HEK293 (cell line): ENCODE measurements around the gene MYH16.

Experiments used
- CTCF ChIA-PET: fragments of 350-600 bp; formaldehyde crosslinking; extraction: SDS; loops from one replicate; lab custom pipeline; 2021; ENCODE audit warnings: antibody characterized with exemption; lab: Yijun Ruan, JAX
- POLR2A ChIA-PET: fragments of 300-600 bp; formaldehyde crosslinking; extraction: SDS; loops from one replicate; lab custom pipeline; 2020; ENCODE audit warnings: antibody characterized with exemption, inconsistent platforms; lab: Yijun Ruan, JAX
- H3K27ac ChIP-seq: fragments of 200-500 bp; sonication (Bioruptor generic); 2 replicates; pipeline ENCODE4 v1.5.1; 2014; ENCODE audit warnings: low read depth, low read length, control low read depth, inconsistent platforms; ENCODE audit errors: extremely low read depth
- H3K36me3 ChIP-seq, 2 experiments: fragments of 200-500 bp in 1 of 2; sonication (Bioruptor generic) in 1 of 2; 1 replicate in 1 of 2; 2 replicates in 1 of 2; pipeline ENCODE4 v1.5.1; 2014 to 2017; ENCODE audit warnings: inconsistent platforms in 2 of 2, low read length in 2 of 2; ENCODE audit not compliant: control insufficient read depth in 2 of 2, insufficient read depth in 1 of 2
- H3K4me1 ChIP-seq: fragments of 200-500 bp; sonication (Bioruptor generic); 2 replicates; pipeline ENCODE4 v1.5.1; 2014; ENCODE audit warnings: mild to moderate bottlenecking, low read length, inconsistent platforms; ENCODE audit not compliant: control insufficient read depth, insufficient read depth
- H3K4me3 ChIP-seq: 2 replicates; pipeline ENCODE4 v1.5.1; 2011; ENCODE audit warnings: low read depth, mild to moderate bottlenecking, control low read depth, low read length, moderate library complexity
- H3K9me3 ChIP-seq: fragments of 200-500 bp; sonication (Bioruptor generic); 2 replicates; pipeline ENCODE4 v1.5.1; 2014; ENCODE audit warnings: low read depth, low read length, inconsistent platforms; ENCODE audit not compliant: control insufficient read depth, insufficient read depth
- HOXC10 ChIP-seq: sonication (generic); formaldehyde crosslinking; IDR thresholded peaks from 2 replicates; pipeline ENCODE4 v1.8.1; 2023; ENCODE audit warnings: mild to moderate bottlenecking, missing genetic modification reagents
- MZF1 ChIP-seq: fragments of 450-650 bp; formaldehyde crosslinking; IDR thresholded peaks from 2 replicates; pipeline ENCODE4 v1.5.1; 2017; ENCODE audit warnings: missing biosample characterization, missing genetic modification characterization, borderline replicate concordance
- ZBTB17 ChIP-seq: fragments of 450-650 bp; formaldehyde crosslinking; IDR thresholded peaks from 2 replicates; pipeline ENCODE4 v1.5.1; 2016; ENCODE audit warnings: missing biosample characterization, missing genetic modification characterization
- ZBTB21 ChIP-seq: fragments of 450-650 bp; formaldehyde crosslinking; IDR thresholded peaks from 2 replicates; pipeline ENCODE4 v1.5.1; 2017; ENCODE audit warnings: missing biosample characterization, missing genetic modification characterization
- ZNF114 ChIP-seq: fragments of 450-650 bp; formaldehyde crosslinking; IDR thresholded peaks from 2 replicates; pipeline ENCODE4 v1.5.0; 2017; ENCODE audit warnings: missing biosample characterization, missing genetic modification characterization
- ZNF2 ChIP-seq: fragments of 450-650 bp; formaldehyde crosslinking; IDR thresholded peaks from 2 replicates; pipeline ENCODE4 v1.5.1; 2016; ENCODE audit warnings: missing biosample characterization, missing genetic modification characterization
- ZNF335 ChIP-seq: fragments of 450-650 bp; formaldehyde crosslinking; conservative IDR thresholded peaks from 2 replicates; pipeline ENCODE4 v1.5.1; 2016; ENCODE audit warnings: missing biosample characterization, missing genetic modification characterization
- ZNF366 ChIP-seq: fragments of 450-650 bp; formaldehyde crosslinking; conservative IDR thresholded peaks from 2 replicates; pipeline ENCODE4 v1.5.1; 2016; ENCODE audit warnings: missing biosample characterization, missing genetic modification characterization
- ZNF473 ChIP-seq: fragments of 450-650 bp; formaldehyde crosslinking; IDR thresholded peaks from 2 replicates; pipeline ENCODE4 v1.5.1; 2017; ENCODE audit warnings: missing biosample characterization, missing genetic modification characterization
- ZNF555 ChIP-seq: fragments of 450-650 bp; formaldehyde crosslinking; conservative IDR thresholded peaks from 2 replicates; pipeline ENCODE4 v1.5.1; 2017; ENCODE audit warnings: missing biosample characterization, mild to moderate bottlenecking, missing genetic modification characterization, inconsistent platforms
- ZNF626 ChIP-seq: fragments of 450-650 bp; sonication (Bioruptor Pico); formaldehyde crosslinking; IDR thresholded peaks from 2 replicates; pipeline ENCODE4 v1.5.1; 2018; ENCODE audit warnings: missing biosample characterization, missing genetic modification characterization, inconsistent platforms
- ZNF654 ChIP-seq: fragments of 450-650 bp; formaldehyde crosslinking; IDR thresholded peaks from 2 replicates; pipeline ENCODE4 v1.5.1; 2016; ENCODE audit warnings: low read depth, missing biosample characterization, missing genetic modification characterization
- ZNF664 ChIP-seq: fragments of 450-650 bp; formaldehyde crosslinking; IDR thresholded peaks from 2 replicates; pipeline ENCODE4 v1.5.1; 2016; ENCODE audit warnings: missing biosample characterization, missing genetic modification characterization
- TF ChIP-seq, protein P1 (sequence below): fragments of 450-650 bp; formaldehyde crosslinking; IDR thresholded peaks from 2 replicates; pipeline ENCODE4 v1.5.1; 2016; ENCODE audit warnings: missing biosample characterization, missing genetic modification characterization
- TF ChIP-seq, protein P2 (sequence below): fragments of 450-650 bp; formaldehyde crosslinking; IDR thresholded peaks from 2 replicates; pipeline ENCODE4 v1.5.1; 2017; ENCODE audit warnings: missing biosample characterization, missing genetic modification characterization
- TF ChIP-seq, protein P3 (sequence below): fragments of 450-650 bp; formaldehyde crosslinking; IDR thresholded peaks from 2 replicates; pipeline ENCODE4 v1.5.1; 2016; ENCODE audit warnings: missing biosample characterization, missing genetic modification characterization
- TF ChIP-seq, protein P4 (sequence below): sonication (generic); formaldehyde crosslinking; IDR thresholded peaks from 2 replicates; pipeline ENCODE4 v1.8.1; 2022; ENCODE audit warnings: mild to moderate bottlenecking, moderate library complexity, missing genetic modification reagents
- TF ChIP-seq, protein P5 (sequence below): fragments of 450-650 bp; formaldehyde crosslinking; IDR thresholded peaks from 2 replicates; pipeline ENCODE4 v1.5.1; 2016; ENCODE audit warnings: missing biosample characterization, missing genetic modification characterization

Gene MYH16

DNA sequence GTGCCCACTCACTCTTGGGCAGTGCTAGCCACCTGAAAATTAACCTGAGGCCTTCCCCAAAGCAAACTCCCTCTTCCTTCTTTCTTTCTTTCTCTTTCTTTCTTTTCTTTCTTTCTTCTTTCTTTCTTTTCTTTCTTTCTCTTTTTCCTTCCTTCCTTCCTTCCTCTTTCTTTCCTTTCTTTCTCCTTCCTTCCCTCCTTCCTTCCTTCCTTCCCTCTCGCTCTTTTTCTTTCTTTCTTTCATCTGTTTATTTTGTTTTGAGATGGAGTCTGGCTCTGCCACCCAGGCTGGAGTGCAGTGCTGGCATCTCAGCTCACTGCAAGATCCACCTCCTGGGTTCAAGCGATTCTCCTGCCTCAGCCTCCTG, 47.8 kb upstream of the MYH16 start:
- H3K4me1 ChIP-seq, result no peaks in the 10 kb centered on the region; the same call in 1 of the 2 replicates
- H3K9me3 ChIP-seq, result no peaks in the 10 kb centered on the region
- ChIA-PET POLR2A (interaction anchor here (0.6 to 0.7 kb wide), 2 partner anchors 8 to 43 kb away, joined by 3 to 5 read pairs; no protein-coding TSS in a partner anchor), CTCF (no interaction called here)
- TF ChIP-seq, protein P1, sequence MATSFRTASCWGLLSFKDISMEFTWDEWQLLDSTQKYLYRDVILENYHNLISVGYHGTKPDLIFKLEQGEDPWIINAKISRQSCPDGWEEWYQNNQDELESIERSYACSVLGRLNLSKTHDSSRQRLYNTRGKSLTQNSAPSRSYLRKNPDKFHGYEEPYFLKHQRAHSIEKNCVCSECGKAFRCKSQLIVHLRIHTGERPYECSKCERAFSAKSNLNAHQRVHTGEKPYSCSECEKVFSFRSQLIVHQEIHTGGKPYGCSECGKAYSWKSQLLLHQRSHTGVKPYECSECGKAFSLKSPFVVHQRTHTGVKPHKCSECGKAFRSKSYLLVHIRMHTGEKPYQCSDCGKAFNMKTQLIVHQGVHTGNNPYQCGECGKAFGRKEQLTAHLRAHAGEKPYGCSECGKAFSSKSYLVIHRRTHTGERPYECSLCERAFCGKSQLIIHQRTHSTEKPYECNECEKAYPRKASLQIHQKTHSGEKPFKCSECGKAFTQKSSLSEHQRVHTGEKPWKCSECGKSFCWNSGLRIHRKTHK (tag by site-specific recombination), result no peak
- TF ChIP-seq ZBTB21, result 0 out of 2 replicates have a peak, but pooled peaks have one; percentile 1
- TF ChIP-seq ZNF654 (tag by site-specific recombination), result 0 out of 2 replicates have a peak, but pooled peaks have one; percentile 0
- peak; percentile 41 for TF ChIP-seq ZNF335
- no peak for TF ChIP-seq ZNF555 (tag by site-specific recombination)
- peak; percentile 99 for TF ChIP-seq ZNF366
- TF ChIP-seq, protein P2, sequence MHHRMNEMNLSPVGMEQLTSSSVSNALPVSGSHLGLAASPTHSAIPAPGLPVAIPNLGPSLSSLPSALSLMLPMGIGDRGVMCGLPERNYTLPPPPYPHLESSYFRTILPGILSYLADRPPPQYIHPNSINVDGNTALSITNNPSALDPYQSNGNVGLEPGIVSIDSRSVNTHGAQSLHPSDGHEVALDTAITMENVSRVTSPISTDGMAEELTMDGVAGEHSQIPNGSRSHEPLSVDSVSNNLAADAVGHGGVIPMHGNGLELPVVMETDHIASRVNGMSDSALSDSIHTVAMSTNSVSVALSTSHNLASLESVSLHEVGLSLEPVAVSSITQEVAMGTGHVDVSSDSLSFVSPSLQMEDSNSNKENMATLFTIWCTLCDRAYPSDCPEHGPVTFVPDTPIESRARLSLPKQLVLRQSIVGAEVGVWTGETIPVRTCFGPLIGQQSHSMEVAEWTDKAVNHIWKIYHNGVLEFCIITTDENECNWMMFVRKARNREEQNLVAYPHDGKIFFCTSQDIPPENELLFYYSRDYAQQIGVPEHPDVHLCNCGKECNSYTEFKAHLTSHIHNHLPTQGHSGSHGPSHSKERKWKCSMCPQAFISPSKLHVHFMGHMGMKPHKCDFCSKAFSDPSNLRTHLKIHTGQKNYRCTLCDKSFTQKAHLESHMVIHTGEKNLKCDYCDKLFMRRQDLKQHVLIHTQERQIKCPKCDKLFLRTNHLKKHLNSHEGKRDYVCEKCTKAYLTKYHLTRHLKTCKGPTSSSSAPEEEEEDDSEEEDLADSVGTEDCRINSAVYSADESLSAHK (tag by site-specific recombination), result no peak
- TF ChIP-seq, protein P3, sequence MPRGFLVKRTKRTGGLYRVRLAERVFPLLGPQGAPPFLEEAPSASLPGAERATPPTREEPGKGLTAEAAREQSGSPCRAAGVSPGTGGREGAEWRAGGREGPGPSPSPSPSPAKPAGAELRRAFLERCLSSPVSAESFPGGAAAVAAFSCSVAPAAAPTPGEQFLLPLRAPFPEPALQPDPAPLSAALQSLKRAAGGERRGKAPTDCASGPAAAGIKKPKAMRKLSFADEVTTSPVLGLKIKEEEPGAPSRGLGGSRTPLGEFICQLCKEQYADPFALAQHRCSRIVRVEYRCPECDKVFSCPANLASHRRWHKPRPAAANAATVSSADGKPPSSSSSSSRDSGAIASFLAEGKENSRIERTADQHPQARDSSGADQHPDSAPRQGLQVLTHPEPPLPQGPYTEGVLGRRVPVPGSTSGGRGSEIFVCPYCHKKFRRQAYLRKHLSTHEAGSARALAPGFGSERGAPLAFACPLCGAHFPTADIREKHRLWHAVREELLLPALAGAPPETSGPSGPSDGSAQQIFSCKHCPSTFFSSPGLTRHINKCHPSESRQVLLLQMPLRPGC (tag by site-specific recombination), result no peak
- no peak overlapping the region for H3K4me3 ChIP-seq
- H3K36me3 ChIP-seq, result no peaks in the 10 kb centered on the region
- H3K27ac ChIP-seq, result no peak overlapping the region

DNA sequence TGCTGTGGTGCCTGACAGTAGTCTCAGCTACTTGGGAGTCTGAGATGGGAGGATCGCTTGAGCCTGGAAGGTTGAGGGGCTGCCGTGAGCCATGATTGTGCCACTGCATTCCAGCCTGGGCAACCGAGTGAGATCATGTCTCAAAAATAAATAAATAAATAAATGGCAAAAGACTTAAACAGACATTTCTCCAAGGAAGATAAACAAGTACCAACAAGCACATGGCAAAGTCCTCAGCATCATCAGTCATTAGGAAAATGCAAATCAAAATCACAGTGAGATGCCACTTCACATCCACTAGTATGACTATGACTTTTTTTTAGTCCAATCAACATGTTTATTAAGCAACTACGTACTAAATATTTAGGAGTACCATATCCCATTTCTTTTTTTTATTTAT, 43.4 kb upstream of the MYH16 start:
- Histone ChIP-seq H3K4me3 (no peak overlapping the region), H3K4me1 (no peaks in the 10 kb centered on the region; the same call in 1 of the 2 replicates), H3K36me3 (no peaks in the 10 kb centered on the region), H3K27ac (no peak overlapping the region), H3K9me3 (no peaks in the 10 kb centered on the region)
- CTCF ChIA-PET, result no interaction called here
- POLR2A ChIA-PET, result no interaction called here
- TF ChIP-seq ZBTB17 (tag by site-specific recombination) (no peak), ZNF664 (tag by site-specific recombination) (peak; percentile 59)

DNA sequence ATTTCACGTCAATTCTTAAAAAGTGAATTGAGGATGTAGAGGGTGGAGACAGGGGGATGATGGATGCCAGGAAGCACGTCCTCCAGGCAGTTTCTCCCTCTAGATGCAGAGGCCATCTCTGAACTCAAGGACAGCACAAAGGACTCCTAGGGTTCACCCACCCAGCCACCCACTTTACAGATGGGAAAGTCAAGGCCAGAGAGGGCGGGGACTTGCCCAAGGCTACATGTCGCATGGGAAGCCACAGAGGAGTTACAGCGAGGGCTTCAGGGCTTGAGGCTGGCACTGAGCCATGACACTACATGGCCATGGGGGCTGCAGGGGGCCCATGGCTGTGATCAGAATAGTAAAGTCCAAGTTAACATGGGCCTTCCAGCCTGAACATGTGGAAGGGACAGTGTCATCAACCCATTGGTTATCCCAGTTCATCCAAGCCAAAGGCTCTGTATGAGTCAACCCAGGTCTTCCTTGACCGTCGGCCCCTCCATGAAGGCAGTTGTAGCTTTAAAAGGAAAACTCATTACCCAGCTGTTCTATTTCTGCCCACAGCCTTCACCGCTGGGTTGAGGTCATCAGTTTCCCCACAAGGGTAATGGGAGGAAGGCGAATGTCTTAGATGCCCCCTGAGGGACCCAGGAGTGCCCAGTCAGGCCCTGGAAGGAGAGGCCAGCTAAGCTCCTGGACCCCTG, 40.4 kb upstream of the MYH16 start:
- Histone ChIP-seq H3K4me1 (no peaks in the 10 kb centered on the region), H3K4me3 (no peak overlapping the region), H3K27ac (no peak overlapping the region), H3K36me3 (no peaks in the 10 kb centered on the region), H3K9me3 (no peaks in the 10 kb centered on the region)
- CTCF ChIA-PET, result no interaction called here
- POLR2A ChIA-PET, result no interaction called here
- TF ChIP-seq MZF1 (tag by site-specific recombination) (no peak), ZNF2 (tag by site-specific recombination) (no peak), ZNF626 (tag by site-specific recombination) (no peak), ZNF114 (tag by site-specific recombination) (no peak), HOXC10 (CRISPR knock-in tag) (no peak), ZNF473 (tag by site-specific recombination) (no peak)
- TF ChIP-seq, protein P4, sequence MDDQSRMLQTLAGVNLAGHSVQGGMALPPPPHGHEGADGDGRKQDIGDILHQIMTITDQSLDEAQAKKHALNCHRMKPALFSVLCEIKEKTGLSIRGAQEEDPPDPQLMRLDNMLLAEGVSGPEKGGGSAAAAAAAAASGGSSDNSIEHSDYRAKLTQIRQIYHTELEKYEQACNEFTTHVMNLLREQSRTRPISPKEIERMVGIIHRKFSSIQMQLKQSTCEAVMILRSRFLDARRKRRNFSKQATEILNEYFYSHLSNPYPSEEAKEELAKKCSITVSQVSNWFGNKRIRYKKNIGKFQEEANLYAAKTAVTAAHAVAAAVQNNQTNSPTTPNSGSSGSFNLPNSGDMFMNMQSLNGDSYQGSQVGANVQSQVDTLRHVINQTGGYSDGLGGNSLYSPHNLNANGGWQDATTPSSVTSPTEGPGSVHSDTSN, result no peak
- TF ChIP-seq, protein P5, sequence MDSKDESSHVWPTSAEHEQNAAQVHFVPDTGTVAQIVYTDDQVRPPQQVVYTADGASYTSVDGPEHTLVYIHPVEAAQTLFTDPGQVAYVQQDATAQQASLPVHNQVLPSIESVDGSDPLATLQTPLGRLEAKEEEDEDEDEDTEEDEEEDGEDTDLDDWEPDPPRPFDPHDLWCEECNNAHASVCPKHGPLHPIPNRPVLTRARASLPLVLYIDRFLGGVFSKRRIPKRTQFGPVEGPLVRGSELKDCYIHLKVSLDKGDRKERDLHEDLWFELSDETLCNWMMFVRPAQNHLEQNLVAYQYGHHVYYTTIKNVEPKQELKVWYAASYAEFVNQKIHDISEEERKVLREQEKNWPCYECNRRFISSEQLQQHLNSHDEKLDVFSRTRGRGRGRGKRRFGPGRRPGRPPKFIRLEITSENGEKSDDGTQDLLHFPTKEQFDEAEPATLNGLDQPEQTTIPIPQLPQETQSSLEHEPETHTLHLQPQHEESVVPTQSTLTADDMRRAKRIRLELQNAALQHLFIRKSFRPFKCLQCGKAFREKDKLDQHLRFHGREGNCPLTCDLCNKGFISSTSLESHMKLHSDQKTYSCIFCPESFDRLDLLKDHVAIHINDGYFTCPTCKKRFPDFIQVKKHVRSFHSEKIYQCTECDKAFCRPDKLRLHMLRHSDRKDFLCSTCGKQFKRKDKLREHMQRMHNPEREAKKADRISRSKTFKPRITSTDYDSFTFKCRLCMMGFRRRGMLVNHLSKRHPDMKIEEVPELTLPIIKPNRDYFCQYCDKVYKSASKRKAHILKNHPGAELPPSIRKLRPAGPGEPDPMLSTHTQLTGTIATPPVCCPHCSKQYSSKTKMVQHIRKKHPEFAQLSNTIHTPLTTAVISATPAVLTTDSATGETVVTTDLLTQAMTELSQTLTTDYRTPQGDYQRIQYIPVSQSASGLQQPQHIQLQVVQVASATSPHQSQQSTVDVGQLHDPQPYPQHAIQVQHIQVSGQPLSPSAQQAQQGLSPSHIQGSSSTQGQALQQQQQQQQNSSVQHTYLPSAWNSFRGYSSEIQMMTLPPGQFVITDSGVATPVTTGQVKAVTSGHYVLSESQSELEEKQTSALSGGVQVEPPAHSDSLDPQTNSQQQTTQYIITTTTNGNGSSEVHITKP (tag by site-specific recombination), result no peak
